K562 (cell line): ENCODE measurements around the gene OR2V2. TPM values are rescaled to one million over a fixed set of nuclear protein-coding genes. Genes with fewer than 3 reads are reported as not detected.

Experiments
- ATAC-seq: fragments of 200-7000 bp; cut with Tn5 transposase; 3 replicates; pipeline ENCODE4 v1.9.1; 2020; ENCODE audit warnings: moderate library complexity
- BruUV-seq: library from RNA; stranded (reverse); fragments of 400-500 nt; replicated peaks from 2 replicates; lab custom pipeline; 2021; lab: Mats Ljungman, UMichigan
- CTCF ChIA-PET: fragments of 300-600 bp; formaldehyde crosslinking; extraction: SDS; loops from one replicate; lab custom pipeline; 2021; ENCODE audit warnings: low intra/inter-chr PET ratio; lab: Yijun Ruan, JAX
- POLR2A ChIA-PET: fragments of 300-600, 350-650 bp; sonication (Branson Sonifier 250); formaldehyde crosslinking; extraction: SDS; loops from one replicate; lab custom pipeline; 2021; ENCODE audit warnings: antibody characterized with exemption, inconsistent platforms; lab: Yijun Ruan, JAX
- DNase-seq, 4 experiments: peaks; one replicate each; pipeline versions ENCODE4 v3.0.0 to v3.0.0-alpha.2; 2011 to 2018; ENCODE audit warnings: low spot score in 3 of 4, mixed read lengths in 3 of 4; ENCODE audit errors: extremely low read depth in 1 of 4
- FAIRE-seq: peaks from 2 replicates; lab custom pipeline; 2011; peaks lifted over from hg19 to GRCh38; lab: Jason Lieb, UNC
- H2AFZ ChIP-seq: 2 replicates; pipeline ENCODE4 v1.6.0; 2011; ENCODE audit warnings: low read depth, low read length, control low read depth, inconsistent platforms
- H3K27ac ChIP-seq: fragments of 200-600 bp; 3 replicates; pipeline ENCODE4 v1.8.0; 2011; ENCODE audit warnings: low read depth, mild to moderate bottlenecking, control low read depth, inconsistent platforms, low read length, moderate library complexity, mixed read lengths; ENCODE audit errors: extremely low read depth
- H3K27me3 ChIP-seq, 2 experiments: fragments of 300-600 bp in 1 of 2; 2 replicates in 1 of 2; 3 replicates in 1 of 2; pipeline versions ENCODE4 v1.6.0 to v1.8.0; 2011; ENCODE audit warnings: inconsistent platforms in 2 of 2, low read length in 2 of 2, mild to moderate bottlenecking in 1 of 2, mixed read lengths in 1 of 2, moderate library complexity in 1 of 2; ENCODE audit not compliant: control insufficient read depth in 2 of 2, insufficient read depth in 2 of 2
- H3K36me3 ChIP-seq: fragments of 300-600 bp; 3 replicates; pipeline ENCODE4 v1.8.0; 2011; ENCODE audit warnings: mild to moderate bottlenecking, low read length, inconsistent platforms; ENCODE audit not compliant: control insufficient read depth, insufficient read depth
- H3K4me1 ChIP-seq, 2 experiments: fragments of 200-600 bp in 1 of 2; replicated peaks in 1 of 2; 2 replicates in 1 of 2; 3 replicates in 1 of 2; pipeline versions ENCODE4 v1.5.1 to v1.8.0; 2011; ENCODE audit warnings: inconsistent platforms in 2 of 2, low read length in 2 of 2, mild to moderate bottlenecking in 1 of 2, mixed read lengths in 1 of 2, moderate library complexity in 1 of 2; ENCODE audit not compliant: control insufficient read depth in 2 of 2, insufficient read depth in 2 of 2
- H3K4me2 ChIP-seq: 2 replicates; pipeline ENCODE4 v1.6.1; 2011; ENCODE audit warnings: low read length, control low read depth, inconsistent platforms, mixed read lengths; ENCODE audit not compliant: insufficient read depth
- H3K4me3 ChIP-seq: fragments of 200-600 bp; sonication (generic), shearing (Covaris generic); 2 replicates; pipeline ENCODE4 v1.5.1; 2016; ENCODE audit warnings: control low read depth, inconsistent platforms
- H3K79me2 ChIP-seq: fragments of 200-600 bp; 3 replicates; pipeline ENCODE4 v1.8.0; 2011; ENCODE audit warnings: low read length, inconsistent platforms; ENCODE audit not compliant: control insufficient read depth, insufficient read depth
- H3K9ac ChIP-seq, 2 experiments: 2 replicates each; pipeline versions ENCODE4 v1.6.0 to v1.6.1; 2011; ENCODE audit warnings: low read depth in 2 of 2, low read length in 2 of 2, control low read depth in 1 of 2, inconsistent platforms in 1 of 2, mild to moderate bottlenecking in 1 of 2, mixed read lengths in 1 of 2; ENCODE audit not compliant: insufficient read depth in 1 of 2
- H3K9me1 ChIP-seq: one replicate; pipeline ENCODE4 v1.6.0; 2011; ENCODE audit warnings: inconsistent platforms, mild to moderate bottlenecking, low read length, moderate library complexity; ENCODE audit not compliant: control insufficient read depth, insufficient read depth
- H3K9me3 ChIP-seq: replicated peaks from 2 replicates; pipeline ENCODE4 v1.5.1; 2011; ENCODE audit warnings: low read depth, low read length, inconsistent platforms; ENCODE audit not compliant: control insufficient read depth, insufficient read depth
- H4K20me1 ChIP-seq: replicated peaks from 2 replicates; pipeline ENCODE4 v1.6.1; 2011; ENCODE audit warnings: low read length, inconsistent platforms, mixed read lengths; ENCODE audit not compliant: control insufficient read depth, insufficient read depth
- HMG20B ChIP-seq: fragments of 250-450 bp; sonication (Bioruptor Pico); IDR thresholded peaks from 2 replicates; pipeline ENCODE4 v1.5.0; 2021; ENCODE audit warnings: mild to moderate bottlenecking
- ILK ChIP-seq: fragments of 450-650 bp; IDR thresholded peaks from 2 replicates; pipeline ENCODE4 v1.6.1; 2016; ENCODE audit warnings: missing genetic modification characterization, low read depth, mild to moderate bottlenecking, missing compliant biosample characterization, moderate library complexity, borderline replicate concordance
- RBM39 ChIP-seq: fragments of 200-400 bp; formaldehyde crosslinking; optimal IDR thresholded peaks from 2 replicates; pipeline ENCODE3; 2018; ENCODE audit warnings: low read depth, low read length
- ZNF217 ChIP-seq: sonication (generic); formaldehyde crosslinking; IDR thresholded peaks from 2 replicates; pipeline ENCODE4 v1.8.0; 2022; ENCODE audit warnings: mild to moderate bottlenecking, missing genetic modification reagents
- ZSCAN32 ChIP-seq: fragments of 450-650 bp; formaldehyde crosslinking; IDR thresholded peaks from 2 replicates; pipeline ENCODE4 v1.4.0; 2020; ENCODE audit warnings: mild to moderate bottlenecking, moderate library complexity
- WGBS: fragments of 100-300 bp; shearing (Covaris generic); methylation state at CpG from one replicate; pipeline ENCODE4 v1.1.6; 2016; ENCODE audit warnings: low coverage, mixed read lengths; ENCODE audit not compliant: insufficient coverage; ENCODE audit errors: missing lambda C conversion rate; 5-methylcytosine and 5-hydroxymethylcytosine counted together
- in situ Hi-C: fragments of 300-500 bp; cut with MboI; formaldehyde crosslinking; loops from 4 replicates; pipeline ENCODE4 v1.15.0; 2018; ENCODE audit warnings: inconsistent platforms, mixed read lengths
- intact Hi-C: fragments of 100-400 bp; cut with micrococcal nuclease; formaldehyde crosslinking; loops from 2 replicates; pipeline ENCODE4 v1.14.2; 2022
- polyA plus RNA-seq, 8 experiments: library from polyadenylated mRNA; depleted of rRNA in 4 of 8; stranded (reverse) in 5 of 8; unstranded in 3 of 8; fragments of >200 nt; fragmentation: Nextera tagmentation in 2 of 8; fragmentation: Illumina TruSeq in 1 of 8; extraction: Ambion mirVana in 2 of 8; extraction: Trizol in 1 of 8; gene quantifications; 2 replicates each; pipeline versions ENCODE4 v1.2.1 to v1.2.3, GENCODE V29; 2011 to 2014; ENCODE audit warnings: inconsistent platforms in 1 of 8, missing spikeins in 1 of 8
- total RNA-seq, 7 experiments: library from RNA; depleted of rRNA in 6 of 7; stranded (reverse); fragments of >200 nt in 6 of 7; fragmentation: Illumina TruSeq in 2 of 7; extraction: Trizol in 2 of 7; gene quantifications; 2 replicates each; pipeline versions ENCODE4 v1.2.1 to v1.2.3, GENCODE V29; 2011 to 2021; ENCODE audit warnings: low replicate concordance in 1 of 7
- TF ChIP-seq, protein P1 (sequence below), 2 experiments: IDR thresholded peaks; 2 replicates each; pipeline ENCODE4 v1.6.1; 2011; ENCODE audit warnings: borderline replicate concordance in 1 of 2, control low read depth in 1 of 2, low read depth in 1 of 2, low read length in 1 of 2, mild to moderate bottlenecking in 1 of 2, mixed read lengths in 1 of 2, moderate library complexity in 1 of 2; ENCODE audit not compliant: insufficient read depth in 1 of 2, insufficient read length in 1 of 2, poor library complexity in 1 of 2, severe bottlenecking in 1 of 2; ENCODE audit errors: extremely low read depth in 1 of 2
- TF ChIP-seq, protein P2 (sequence below): fragments of 450-650 bp; IDR thresholded peaks from 2 replicates; pipeline ENCODE4 v1.6.1; 2016; ENCODE audit warnings: borderline replicate concordance
- TF ChIP-seq, protein P3 (sequence below): fragments of 250-450 bp; sonication (Bioruptor Pico); IDR thresholded peaks from 2 replicates; pipeline ENCODE4 v1.5.0; 2020; ENCODE audit warnings: mild to moderate bottlenecking
- TF ChIP-seq, protein P4 (sequence below): fragments of 450-650 bp; IDR thresholded peaks from 2 replicates; pipeline ENCODE4 v1.6.1; 2016

The OR2V2 gene
- total and polyA plus RNA-seq, 9 of the 15 experiments (the other 6 are each of a cell fraction or from before 2014, with no cell fraction given), result 0.01 TPM; not detected in 8

DNA sequence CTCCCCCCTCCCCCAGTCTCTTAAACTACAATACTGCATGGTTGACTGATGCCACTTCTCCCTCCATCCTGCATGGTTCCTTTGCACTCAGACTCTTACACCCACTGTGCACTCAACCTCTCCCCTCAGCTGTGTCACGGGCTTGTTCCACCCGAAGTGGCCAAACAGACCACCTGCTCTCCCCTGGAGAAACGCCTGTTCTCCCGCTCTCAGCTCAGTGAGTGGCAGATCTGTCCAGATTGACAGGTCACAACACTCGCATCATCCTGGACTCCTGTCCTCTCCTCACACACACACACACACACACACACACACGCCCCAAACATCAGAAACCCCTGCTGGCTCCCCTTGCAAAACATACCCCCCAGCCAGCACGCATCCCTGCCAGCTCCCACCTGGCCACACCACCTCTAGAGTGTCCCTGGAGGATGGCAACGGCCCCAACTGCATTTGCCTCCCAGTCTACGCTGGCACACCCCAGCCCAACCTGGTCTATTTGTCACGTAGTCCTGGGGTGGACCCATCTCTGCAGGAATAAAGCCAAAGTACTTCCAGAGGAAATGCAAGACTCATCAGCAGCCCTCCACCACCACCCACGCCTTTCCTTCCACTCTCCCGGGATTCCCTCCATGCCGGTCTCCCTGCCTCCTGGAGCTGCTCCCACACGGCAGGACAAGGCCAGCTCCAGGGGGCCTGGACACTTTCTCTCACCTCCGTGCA, 19.3 kb upstream of the OR2V2 start:
- H3K27ac ChIP-seq, result no peak overlapping the region
- ChIA-PET CTCF (no interaction called here), POLR2A (interaction anchor here (0.6 to 1.3 kb wide), 5 partner anchors 10 to 21 kb away, joined by 3 to 7 read pairs (median 3); no protein-coding TSS in a partner anchor)
- no peak for DNase-seq
- FAIRE-seq, result no peak
- intact Hi-C loops, result no loop called here
- no peaks in the 10 kb centered on the region for H3K36me3 ChIP-seq
- ATAC-seq, result no peak
- in situ Hi-C loops, result no loop called here
- TF ChIP-seq, protein P1, sequence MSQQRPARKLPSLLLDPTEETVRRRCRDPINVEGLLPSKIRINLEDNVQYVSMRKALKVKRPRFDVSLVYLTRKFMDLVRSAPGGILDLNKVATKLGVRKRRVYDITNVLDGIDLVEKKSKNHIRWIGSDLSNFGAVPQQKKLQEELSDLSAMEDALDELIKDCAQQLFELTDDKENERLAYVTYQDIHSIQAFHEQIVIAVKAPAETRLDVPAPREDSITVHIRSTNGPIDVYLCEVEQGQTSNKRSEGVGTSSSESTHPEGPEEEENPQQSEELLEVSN (IDR thresholded peaks at IDR 0.05; ENCODE audit: borderline replicate concordance in 1 of 2, extremely low read depth in 1 of 2, insufficient read depth in 1 of 2, insufficient read length in 1 of 2, low read depth in 1 of 2, low read length in 1 of 2, poor library complexity in 1 of 2, severe bottlenecking in 1 of 2), result peak in 1 of 2 experiments; percentile 8
- TF ChIP-seq ZSCAN32 (CRISPR knock-in tag), result no peak
- no peak for TF ChIP-seq ILK (tag)
- TF ChIP-seq, protein P2, sequence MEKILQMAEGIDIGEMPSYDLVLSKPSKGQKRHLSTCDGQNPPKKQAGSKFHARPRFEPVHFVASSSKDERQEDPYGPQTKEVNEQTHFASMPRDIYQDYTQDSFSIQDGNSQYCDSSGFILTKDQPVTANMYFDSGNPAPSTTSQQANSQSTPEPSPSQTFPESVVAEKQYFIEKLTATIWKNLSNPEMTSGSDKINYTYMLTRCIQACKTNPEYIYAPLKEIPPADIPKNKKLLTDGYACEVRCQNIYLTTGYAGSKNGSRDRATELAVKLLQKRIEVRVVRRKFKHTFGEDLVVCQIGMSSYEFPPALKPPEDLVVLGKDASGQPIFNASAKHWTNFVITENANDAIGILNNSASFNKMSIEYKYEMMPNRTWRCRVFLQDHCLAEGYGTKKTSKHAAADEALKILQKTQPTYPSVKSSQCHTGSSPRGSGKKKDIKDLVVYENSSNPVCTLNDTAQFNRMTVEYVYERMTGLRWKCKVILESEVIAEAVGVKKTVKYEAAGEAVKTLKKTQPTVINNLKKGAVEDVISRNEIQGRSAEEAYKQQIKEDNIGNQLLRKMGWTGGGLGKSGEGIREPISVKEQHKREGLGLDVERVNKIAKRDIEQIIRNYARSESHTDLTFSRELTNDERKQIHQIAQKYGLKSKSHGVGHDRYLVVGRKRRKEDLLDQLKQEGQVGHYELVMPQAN, result no peak
- TF ChIP-seq RBM39, result no peak
- TF ChIP-seq ZNF217 (CRISPR knock-in tag), result no peak
- TF ChIP-seq HMG20B, result no peak
- TF ChIP-seq, protein P3, sequence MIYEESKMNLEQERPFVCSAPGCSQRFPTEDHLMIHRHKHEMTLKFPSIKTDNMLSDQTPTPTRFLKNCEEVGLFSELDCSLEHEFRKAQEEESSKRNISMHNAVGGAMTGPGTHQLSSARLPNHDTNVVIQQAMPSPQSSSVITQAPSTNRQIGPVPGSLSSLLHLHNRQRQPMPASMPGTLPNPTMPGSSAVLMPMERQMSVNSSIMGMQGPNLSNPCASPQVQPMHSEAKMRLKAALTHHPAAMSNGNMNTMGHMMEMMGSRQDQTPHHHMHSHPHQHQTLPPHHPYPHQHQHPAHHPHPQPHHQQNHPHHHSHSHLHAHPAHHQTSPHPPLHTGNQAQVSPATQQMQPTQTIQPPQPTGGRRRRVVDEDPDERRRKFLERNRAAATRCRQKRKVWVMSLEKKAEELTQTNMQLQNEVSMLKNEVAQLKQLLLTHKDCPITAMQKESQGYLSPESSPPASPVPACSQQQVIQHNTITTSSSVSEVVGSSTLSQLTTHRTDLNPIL, result no peak
- TF ChIP-seq, protein P4, sequence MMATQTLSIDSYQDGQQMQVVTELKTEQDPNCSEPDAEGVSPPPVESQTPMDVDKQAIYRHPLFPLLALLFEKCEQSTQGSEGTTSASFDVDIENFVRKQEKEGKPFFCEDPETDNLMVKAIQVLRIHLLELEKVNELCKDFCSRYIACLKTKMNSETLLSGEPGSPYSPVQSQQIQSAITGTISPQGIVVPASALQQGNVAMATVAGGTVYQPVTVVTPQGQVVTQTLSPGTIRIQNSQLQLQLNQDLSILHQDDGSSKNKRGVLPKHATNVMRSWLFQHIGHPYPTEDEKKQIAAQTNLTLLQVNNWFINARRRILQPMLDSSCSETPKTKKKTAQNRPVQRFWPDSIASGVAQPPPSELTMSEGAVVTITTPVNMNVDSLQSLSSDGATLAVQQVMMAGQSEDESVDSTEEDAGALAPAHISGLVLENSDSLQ, result peak; percentile 54; the same call in 1 of the 2 replicates
- no peak overlapping the region for H3K4me3 ChIP-seq
- H4K20me1 ChIP-seq, result no peaks in the 10 kb centered on the region
- H3K4me2 ChIP-seq, result no peak overlapping the region
- H3K27me3 ChIP-seq, result no peaks in the 10 kb centered on the region
- H3K79me2 ChIP-seq, result no peaks in the 10 kb centered on the region
- BruUV-seq, result no TSS peak
- H2AFZ ChIP-seq, result 0 out of 2 replicates have a peak overlapping the region, but pooled peaks have one; percentile 33
- WGBS, result 47% methylated on average over 15 of the region's 15 CpGs
- no peaks in the 10 kb centered on the region for H3K9me1 ChIP-seq
- H3K4me1 ChIP-seq, result peaks cover 18 to 27% of the 10 kb centered on the region in 2 experiments
- no peaks in the 10 kb centered on the region for H3K9me3 ChIP-seq
- H3K9ac ChIP-seq, result no peak overlapping the region; a peak in 1 of 4 replicates
